ENCODE data around the gene LSR.
"Not testable (repeated sequence)": the region's sequence is repeated elsewhere in the genome, so short reads cannot be mapped to it uniquely, and the experiment has no call there.

LSR gene

GRCh38 chr19:35217649-35217990 is 31.2 kb upstream of the LSR start:
- no peak for DNase-seq (ENCODE audit: low read depth)

- DNase-seq (ENCODE audit: low read depth), result no peak
These were observed 29.8 kb upstream of the LSR start for GRCh38 chr19:35219008-35219407.

- no peak for DNase-seq (ENCODE audit: low read depth)
These were observed 28.4 kb upstream of the LSR start for GRCh38 chr19:35220315-35220921.

- not testable (repeated sequence) for DNase-seq (ENCODE audit: low read depth)
These were observed 27.7 kb upstream of the LSR start for GRCh38 chr19:35220973-35221590.

GRCh38 chr19:35222373-35223015 is 26.3 kb upstream of the LSR start:
- DNase-seq (ENCODE audit: low read depth), result no peak

GRCh38 chr19:35223084-35223790 is 25.6 kb upstream of the LSR start:
- DNase-seq (ENCODE audit: low read depth), result no peak

- no peak for DNase-seq (ENCODE audit: low read depth)
These were observed 24.8 kb upstream of the LSR start for GRCh38 chr19:35223862-35224505.

- DNase-seq (ENCODE audit: low read depth), result no peak
These were observed 23.9 kb upstream of the LSR start for GRCh38 chr19:35224681-35225571.

- no peak for DNase-seq (ENCODE audit: low read depth)
These were observed 22.9 kb upstream of the LSR start for GRCh38 chr19:35225951-35226350.

- DNase-seq (ENCODE audit: low read depth), result no peak
These were observed 22.1 kb upstream of the LSR start for GRCh38 chr19:35226748-35227147.

GRCh38 chr19:35228177-35228930 is 20.4 kb upstream of the LSR start, which contains the start of gene FAM187B:
Gene FAM187B (minus strand): TSS chr19:35228739. CDS start chr19:35228680, 59 bp downstream.
- DNase-seq (ENCODE audit: low read depth), result no peak

GRCh38 chr19:35229601-35230000 is 19.2 kb upstream of the LSR start:
- no peak for DNase-seq (ENCODE audit: low read depth)

GRCh38 chr19:35231956-35232645 is 16.7 kb upstream of the LSR start:
- DNase-seq (ENCODE audit: low read depth), result no peak

- no peak for DNase-seq (ENCODE audit: low read depth)
These were observed 15.9 kb upstream of the LSR start for GRCh38 chr19:35232912-35233311.

GRCh38 chr19:35236638-35237400 is 12.0 kb upstream of the LSR start:
- no peak for DNase-seq (ENCODE audit: low read depth)

- not testable (repeated sequence) for DNase-seq (ENCODE audit: low read depth)
These were observed 9.2 kb upstream of the LSR start for GRCh38 chr19:35239597-35239996.

- DNase-seq (ENCODE audit: low read depth), result no peak
These were observed 8.5 kb upstream of the LSR start for GRCh38 chr19:35240327-35240726.

GRCh38 chr19:35241417-35241816 is 7.4 kb upstream of the LSR start:
- no peak for DNase-seq (ENCODE audit: low read depth)

- DNase-seq (ENCODE audit: low read depth), result no peak
These were observed 2.2 kb upstream of the LSR start for GRCh38 chr19:35246466-35247092.
